Germinal center (tissue), 1 donor: Measurements from ENCODE around the gene SCYL1.

ENCODE experiments used
- DNase-seq: peaks from one replicate; pipeline ENCODE4 v3.0.0; 2012; ENCODE audit warnings: mixed read lengths, low spot score

SCYL1 gene

DNA sequence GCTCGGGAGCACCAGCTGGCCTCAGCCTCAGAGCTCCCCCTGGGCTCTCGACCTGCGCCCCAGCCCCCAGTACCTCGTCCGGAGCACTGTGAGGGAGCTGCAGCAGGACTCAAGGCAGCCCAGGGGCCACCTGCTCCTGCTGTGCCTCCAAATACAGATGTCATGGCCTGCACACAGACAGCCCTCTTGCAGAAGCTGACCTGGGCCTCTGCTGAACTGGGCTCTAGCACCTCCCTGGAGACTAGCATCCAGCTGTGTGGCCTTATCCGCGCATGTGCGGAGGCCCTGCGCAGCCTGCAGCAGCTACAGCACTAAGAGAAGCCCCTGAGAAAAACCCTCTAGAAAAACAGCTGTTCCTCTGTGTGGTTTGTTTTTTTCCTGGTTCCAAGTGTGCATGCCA, 46.5 kb downstream of the SCYL1 start:
- DNase-seq, result no peak

DNA sequence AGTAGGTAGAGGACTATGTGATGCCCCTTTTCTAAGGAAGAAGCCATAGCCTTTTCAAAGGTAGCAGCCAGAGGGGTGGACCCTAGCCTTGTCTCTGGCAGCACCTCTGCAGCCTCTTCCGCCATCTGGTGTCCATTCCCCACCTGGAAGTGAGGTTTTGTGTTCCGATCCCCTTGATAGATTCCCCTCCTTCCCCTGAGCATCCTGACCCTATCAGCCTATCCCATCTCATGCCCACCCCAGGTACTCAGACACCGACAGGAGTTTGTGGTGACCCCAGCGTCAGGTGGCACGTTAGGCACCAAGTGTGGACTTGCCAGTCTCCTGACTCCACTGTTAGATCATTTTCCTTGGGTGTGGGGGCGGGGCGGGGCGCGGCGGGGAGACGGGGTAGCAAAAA, 47.1 kb downstream of the SCYL1 start:
- DNase-seq, result no peak

DNA sequence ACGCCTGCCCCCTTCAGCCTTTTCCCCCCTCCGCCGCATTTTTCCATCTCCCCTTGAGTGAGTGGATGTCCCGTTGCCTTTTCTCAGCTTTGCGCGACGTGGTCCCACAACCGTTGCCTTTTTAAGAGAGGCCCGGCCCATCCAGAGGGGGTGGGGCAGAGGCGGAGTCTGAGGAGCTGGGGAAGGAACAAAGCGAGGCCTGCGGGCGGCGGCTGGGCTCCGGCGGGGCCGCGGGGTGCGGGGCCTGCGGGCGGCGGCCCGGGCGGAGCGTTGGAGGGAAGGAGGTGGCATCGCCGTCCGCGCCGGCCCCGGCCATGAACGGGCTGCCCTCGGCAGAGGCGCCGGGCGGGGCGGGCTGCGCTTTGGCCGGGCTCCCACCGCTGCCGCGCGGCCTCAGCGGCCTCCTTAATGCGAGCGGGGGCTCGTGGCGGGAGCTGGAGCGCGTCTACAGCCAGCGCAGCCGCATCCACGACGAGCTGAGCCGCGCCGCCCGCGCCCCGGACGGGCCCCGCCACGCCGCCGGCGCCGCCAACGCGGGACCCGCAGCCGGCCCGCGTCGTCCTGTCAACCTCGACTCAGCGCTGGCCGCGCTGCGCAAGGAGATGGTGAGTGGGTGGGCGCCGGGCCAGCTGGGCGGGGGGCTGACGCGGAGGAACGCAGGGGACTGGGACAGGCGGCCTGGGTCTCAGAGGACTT, 47.6 kb downstream of the SCYL1 start, which contains the start of gene FAM89B:
Gene FAM89B, plus strand, starts transcription at position 183 of the 696 bp plus-strand sequence. Its CDS starts 132 bp downstream, at position 315.
- peak; percentile 78 for DNase-seq

DNA sequence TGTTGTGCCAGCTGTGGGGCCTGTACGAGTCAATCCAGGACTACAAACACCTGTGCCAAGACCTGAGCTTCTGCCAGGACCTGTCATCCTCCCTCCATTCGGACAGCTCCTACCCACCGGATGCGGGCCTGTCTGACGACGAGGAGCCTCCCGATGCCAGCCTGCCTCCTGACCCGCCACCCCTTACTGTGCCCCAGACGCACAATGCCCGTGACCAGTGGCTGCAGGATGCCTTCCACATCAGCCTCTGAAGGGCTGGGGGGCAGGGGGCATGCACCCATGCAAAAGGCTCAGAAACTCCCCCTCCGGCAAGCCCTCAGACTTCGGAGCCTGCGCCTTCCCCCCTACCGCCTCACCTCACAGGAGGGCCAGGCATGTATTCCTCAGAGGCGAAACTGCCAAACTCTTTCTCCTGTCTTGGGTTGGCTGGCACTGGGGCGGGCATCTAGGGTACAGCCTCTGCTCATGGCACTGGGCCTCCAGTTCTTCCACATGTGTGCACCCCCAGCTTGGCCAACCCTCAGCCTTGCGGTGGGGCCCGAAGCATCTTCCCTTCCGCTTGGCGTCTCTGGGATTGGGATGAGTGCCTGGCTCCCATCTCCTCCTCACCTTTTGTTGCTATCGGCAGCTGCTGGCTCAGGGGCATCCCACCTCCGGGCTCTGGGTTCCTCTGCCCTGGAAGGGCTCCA, 48.7 kb downstream of the SCYL1 start:
- no peak for DNase-seq

DNA sequence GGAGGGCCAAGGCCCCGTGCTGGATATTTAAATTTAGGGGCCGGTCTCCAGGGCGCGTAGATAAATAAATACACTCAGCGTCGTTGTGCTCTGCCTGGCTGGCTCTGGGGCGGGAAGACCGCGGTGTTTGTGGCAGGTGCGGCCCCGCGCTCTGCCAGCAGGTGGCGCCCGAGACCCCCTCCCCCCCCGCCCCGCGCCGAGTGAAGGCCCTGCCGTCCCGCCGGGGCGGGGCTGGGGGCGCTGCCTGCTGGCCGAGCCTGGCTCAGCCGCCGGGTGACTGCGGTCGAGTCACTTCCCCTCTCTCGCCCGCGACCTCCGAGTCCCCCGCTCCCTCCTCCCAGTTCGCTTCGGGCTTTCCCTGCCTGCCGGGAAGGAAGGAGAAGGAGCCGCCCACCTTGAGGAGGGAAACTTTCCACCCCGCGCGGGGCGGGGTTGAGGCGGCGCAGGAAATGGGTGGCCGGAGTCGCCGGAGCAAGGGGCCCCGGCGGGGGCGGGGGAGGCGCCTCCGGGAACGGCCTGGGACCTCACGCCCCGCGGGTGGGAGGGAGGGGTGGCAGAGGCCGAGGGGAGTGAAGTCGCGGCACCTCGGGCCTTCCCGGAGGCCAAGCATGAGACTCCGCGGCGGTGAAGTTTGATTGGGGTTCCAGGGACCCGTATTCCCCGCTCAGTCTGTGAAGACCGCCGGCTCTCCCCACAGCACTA, 49.4 kb downstream of the SCYL1 start:
- DNase-seq, result peak; percentile 93

DNA sequence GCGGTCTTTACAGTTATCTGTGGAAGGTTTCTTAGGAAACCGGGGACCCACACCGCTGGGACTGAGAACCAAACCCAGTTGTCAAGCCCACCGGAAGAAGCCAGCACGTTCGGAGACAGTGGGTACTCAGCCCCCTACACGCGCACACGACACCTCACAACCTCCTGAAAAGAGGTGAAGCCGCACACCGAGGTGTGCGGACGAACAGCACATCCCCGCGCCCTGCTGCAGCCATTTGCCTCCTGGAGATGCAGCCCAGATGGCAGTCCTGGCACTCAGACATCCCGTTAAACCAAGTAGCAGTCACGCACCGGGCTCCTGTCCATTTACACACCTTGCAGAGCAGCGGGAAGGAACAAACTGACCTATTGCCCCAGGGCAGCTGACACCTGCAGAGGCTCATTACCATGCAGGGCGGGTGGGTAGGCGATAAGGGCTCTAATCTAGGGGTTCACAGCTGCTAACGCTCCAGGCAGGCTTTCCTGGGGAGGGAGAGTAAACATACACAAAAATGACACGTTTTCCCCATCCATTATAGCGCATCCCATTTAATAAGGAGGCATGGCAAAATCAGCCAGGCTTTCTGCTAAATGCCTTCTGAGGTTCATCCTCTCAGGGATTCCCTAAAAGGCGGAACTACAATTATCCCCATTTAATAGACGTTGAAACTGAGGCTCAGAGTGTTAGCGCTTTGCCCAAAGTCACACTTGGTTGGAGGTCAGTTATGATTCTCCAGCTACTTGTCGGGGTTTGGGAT, 50.1 kb downstream of the SCYL1 start:
- peak; percentile 47 for DNase-seq

DNA sequence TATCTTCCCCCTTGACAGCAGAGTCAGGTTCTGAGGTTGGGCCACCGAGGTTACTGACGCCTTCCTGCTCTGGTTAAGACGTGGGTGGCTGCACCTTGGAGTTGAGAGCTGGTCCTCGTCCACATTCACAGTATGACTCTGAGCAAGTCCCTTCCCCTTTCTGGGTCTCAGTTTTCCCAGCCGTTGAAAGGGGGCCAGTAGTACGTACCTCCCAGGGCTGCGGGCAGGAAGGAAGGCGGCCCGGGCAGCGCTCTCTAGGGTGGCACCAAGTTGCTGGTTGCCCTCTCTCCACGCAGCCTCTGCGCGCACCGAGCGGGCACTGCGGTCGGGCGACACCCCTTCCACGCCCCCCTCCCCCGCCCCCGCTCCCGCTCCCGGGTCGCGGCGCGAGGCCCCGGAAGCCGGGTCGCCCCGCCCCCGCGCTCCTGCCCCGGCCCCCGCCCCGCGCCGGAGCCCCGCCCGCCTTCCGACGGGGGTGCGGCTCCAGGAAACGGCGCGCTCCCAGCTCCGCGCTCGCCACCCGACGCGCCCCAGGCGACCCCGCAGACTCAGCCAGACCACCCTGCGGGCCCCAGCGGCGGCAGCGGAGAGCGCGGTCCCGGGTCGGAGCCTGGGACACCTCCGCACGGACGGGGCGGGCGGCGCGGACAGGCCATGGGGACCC, 50.8 kb downstream of the SCYL1 start, which contains the start of gene EHBP1L1:
Gene EHBP1L1, plus strand, starts transcription at position 486 of the 664 bp plus-strand sequence. CDS start 250 bp downstream, outside the sequence.
- peak; percentile 88 for DNase-seq

DNA sequence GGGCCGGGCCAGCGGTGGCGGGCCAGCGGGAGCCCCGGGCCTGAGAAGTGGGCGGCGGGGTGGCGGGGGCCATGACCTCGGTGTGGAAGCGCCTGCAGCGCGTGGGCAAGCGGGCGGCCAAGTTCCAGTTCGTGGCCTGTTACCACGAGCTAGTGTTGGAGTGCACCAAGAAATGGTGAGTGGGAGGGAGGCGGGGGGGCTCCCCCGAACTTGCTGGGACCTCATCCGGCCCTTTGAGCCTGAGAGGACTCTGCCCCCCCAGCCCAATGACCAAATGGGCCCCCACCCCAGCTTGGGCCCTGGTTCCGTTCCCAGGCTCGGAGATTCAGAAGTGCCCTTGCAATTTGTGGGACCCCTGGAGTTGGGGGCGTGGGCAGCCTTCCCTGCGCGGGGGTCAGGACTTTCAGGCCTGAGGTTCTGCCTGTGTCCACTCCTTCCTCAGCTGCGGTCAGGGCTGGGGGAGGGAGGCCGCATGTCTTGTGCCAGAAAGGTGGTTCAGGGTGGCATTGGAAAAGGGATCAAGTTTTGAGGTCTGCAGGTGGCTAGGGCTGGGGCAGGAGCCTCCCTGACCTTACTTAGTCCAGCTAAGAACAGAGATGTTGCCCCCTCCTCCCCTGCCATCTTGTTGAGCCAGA, 51.5 kb downstream of the SCYL1 start:
- DNase-seq, result no peak

DNA sequence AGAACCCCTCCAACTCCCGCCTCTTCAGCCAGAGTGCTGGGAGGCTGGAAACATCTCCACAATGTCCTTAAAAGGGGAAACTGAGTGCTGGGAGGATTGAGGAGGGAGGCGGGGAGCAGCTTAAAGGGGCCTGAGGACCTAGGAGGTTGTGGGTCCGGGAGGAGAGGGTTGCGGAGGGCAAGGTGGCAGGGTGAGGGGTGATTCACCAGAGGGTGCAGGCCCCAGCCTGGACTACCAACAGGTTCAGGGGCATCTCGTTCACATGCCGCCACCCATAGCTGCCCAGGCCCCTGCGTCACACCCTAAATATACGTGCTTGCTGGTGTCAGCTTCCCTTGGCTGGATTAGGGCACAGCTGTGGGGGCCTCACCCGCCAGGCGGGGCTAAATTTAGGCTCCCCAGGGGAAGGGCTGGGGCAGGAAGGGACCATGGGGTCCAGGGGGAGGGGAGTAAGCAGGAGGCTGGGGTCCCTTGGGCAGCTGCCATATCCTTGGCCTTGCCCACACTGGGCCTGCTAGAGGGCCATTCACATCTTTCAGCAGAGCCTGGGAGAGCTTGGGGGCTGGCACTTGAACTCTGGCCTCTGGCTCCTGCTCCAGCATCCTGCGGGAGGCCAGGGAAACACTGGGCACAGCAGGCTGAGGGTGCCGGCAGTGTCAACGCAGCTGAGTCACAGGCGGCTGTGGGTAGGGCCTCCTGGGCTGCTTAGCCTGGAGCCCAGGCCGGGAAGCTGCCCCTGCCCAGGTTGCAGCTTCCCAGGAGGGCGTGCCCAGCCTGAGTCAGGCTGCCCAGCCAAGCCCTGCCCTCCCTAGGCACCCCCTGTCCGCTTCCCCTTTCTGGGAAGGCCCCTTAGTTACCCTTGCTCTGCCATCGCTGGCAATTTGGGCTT, 52.2 kb downstream of the SCYL1 start:
- peak; percentile 69 for DNase-seq

DNA sequence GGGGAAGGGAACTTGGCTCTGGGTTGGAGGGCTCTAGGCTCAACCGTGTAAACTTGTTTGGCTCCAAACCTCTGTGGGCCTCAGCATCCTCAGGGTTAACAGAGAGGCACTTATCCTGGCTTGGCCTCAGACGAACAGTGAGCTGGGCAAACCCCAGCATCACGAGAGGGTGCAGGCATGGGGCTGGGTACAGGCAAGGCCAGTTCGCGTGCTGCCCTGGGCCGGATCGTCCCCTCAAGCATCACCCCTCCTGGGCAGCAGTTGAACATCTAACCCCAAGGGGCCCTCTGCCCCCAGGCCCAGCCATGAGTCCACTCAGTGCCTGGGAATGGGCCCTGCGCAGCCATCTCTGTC, 52.9 kb downstream of the SCYL1 start:
- DNase-seq, result no peak

DNA sequence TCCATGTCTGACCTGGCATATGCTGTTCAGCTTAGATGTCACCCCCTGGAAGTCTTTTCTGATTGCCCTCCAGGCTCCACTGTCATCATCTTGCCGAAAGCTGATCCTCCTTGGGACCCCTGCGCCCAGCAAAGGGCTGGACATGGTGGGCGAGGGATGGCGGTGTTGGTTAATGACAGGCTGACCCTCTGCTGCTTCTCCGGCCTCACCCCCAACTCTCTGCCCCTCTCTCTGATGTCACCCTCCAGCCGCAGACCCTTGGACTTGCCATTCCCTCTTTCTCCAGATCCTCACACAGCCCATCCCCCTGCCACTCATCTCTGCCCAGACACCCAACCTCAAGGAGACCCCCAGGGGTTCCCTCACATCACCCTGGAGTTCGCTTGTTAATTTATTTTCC, 53.3 kb downstream of the SCYL1 start:
- DNase-seq, result no peak

DNA sequence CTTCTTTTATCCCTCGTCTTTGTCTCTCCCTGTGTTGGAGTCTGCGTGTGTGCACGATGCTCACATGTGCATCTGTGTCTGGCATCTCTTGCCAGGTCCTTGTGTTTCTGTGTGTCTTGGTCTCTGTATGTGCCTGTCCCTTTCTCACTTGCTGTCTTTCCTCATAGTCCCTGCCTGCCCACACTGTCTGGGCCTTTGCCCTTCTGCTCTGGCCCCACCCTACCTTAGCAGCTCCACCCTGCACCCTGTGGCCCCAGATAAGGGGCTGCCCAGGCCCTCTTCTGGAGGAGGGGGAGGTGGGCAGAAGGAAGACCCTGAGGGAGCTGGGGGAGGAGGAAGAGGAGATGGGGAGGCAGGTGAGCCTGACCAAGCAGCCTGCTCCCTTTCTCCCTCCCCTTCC, 53.8 kb downstream of the SCYL1 start:
- DNase-seq, result no peak

DNA sequence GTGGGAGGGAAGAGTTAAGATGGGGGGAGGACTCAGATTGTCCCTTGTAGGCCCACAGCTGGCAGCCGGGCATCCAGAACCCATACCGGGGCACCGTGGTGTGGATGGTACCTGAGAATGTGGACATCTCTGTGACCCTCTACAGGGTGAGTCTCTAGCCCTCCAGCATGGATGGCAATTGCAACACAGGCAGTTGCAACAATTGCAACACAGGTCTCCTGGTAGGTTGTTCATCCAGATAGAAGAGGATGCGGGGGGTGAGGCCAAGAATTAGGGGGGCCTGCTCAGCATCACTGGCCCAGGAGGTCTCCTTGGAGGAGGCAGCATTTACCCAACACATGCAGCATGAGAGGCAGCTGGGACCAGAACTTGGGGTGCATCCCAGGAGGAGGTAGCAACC, 54.4 kb downstream of the SCYL1 start:
- no peak for DNase-seq

DNA sequence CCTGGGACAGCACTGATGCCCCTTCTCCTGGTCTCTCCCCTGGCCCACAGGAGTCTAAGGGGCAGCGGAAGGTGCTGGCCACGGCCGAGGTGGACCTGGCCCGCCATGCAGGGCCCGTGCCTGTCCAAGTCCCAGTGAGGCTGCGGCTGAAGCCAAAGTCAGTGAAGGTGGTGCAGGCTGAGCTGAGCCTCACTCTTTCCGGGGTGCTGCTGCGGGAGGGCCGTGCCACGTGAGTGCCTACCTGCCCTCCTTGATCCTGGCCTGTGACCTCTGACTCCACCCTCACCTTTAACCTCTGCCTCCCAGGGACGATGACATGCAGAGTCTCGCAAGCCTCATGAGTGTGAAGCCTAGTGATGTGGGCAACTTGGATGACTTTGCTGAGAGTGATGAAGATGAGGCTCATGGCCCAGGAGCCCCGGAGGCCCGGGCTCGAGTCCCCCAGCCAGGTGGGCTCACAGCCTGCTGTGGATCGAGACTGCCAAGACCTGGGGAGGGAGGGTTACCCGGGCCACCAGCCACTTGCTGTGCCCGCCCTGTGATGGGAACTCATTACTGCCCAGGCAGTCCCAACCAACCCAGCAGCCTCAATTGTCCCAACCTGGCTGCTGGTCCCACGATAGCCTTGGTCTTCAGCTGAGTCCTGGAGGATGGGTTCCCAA, 55.3 kb downstream of the SCYL1 start:
- no peak for DNase-seq

DNA sequence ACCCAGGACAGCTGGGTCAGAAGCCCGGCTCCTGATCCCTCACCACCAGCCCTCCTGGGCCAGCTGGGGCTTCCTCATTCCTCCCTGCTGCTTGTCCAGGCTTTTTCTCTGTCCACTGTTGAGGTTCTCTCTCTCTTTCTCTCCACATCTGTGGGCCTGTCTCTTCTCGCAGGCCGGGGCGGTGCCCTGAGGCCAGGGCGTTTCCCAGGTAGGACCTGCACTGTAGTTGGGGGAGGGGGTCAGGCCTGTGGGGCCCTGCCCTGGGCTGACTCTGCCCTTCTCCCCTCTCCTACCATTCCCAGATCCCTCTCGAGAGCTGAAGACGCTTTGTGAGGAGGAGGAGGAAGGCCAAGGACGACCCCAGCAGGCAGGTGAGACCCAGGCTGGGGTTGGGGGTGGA, 55.9 kb downstream of the SCYL1 start:
- no peak for DNase-seq

DNA sequence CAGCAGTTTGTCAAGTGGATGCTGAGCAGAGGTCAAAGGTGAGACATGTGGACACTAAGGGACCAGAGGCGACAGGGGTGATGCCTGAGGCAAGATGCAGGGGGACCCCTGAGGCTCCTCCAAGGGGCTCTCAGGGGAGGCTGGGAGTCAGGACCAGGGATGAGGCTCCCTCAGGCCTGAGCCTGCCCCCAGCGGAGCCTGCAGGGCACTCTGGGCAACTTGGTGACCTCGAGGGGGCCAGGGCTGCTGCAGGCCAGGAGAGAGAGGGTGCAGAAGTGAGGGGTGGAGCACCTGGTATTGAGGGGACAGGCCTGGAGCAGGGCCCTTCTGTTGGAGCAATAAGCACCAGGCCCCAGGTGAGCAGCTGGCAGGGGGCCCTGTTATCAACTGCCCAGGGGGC, 57.0 kb downstream of the SCYL1 start:
- DNase-seq, result no peak

DNA sequence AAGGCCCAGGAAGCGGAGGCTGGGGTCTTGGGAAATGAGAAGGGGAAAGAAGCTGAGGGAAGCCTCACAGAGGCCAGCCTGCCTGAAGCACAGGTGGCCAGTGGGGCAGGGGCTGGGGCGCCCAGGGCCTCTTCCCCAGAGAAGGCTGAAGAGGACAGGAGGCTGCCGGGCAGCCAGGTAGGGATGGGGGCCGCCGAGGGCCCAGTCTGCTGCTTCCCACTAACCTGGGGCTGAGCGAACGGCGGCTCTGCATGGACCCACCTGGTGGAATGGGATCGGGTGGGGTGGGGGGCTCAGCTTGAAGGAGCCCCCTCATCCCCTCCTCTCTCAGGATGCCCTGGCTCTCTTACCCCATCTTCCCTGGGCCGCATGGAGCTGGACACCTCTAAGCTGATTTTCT, 58.7 kb downstream of the SCYL1 start:
- DNase-seq, result no peak

DNA sequence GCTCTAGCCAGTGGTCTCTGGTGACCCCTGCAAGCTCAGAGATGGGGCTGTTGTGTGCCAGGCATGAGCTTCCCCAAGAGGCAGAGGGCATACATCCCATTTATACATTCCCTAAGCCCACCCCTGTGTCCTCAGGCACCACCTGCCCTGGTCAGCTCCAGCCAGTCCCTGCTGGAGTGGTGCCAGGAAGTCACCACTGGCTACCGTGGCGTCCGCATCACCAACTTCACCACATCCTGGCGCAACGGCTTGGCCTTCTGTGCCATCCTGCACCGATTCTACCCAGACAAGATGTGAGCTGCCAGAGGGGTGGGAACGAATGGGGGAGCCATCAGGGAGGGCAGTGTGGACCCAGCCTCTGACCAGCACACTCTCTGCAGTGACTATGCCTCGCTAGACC, 59.2 kb downstream of the SCYL1 start:
- no peak for DNase-seq

DNA sequence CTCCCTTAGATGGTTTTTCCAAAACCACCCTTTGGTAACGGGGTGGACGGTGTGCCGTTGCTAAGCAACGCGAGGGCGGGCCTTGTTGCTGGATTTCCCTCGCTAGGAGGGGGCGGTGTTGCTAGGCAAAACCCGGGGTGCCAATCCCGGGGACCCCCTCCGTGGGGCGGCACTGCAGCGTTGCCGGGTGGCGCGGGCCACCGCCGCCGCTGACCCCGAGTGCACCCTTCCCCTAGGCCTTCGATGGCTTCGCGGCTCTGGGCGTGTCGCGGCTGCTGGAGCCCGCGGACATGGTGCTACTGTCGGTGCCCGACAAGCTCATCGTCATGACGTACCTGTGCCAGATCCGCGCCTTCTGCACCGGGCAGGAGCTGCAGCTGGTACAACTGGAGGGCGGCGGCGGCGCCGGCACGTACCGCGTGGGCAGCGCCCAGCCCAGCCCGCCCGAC, 59.9 kb downstream of the SCYL1 start:
- no peak for DNase-seq
